Fibroblast of lung (primary cell): ENCODE measurements around the gene OR2V1.

Experiments used
- EZH2 ChIP-seq: IDR thresholded peaks from 2 replicates; pipeline ENCODE4 v1.5.1; 2012; ENCODE audit warnings: low read length, control low read depth, mild to moderate bottlenecking; ENCODE audit errors: missing control alignments
- TF ChIP-seq, protein P1 (sequence below), 2 donors: IDR thresholded peaks in 1 of 2; conservative IDR thresholded peaks in 1 of 2; 1 replicate in 1 of 2; 2 replicates in 1 of 2; pipeline ENCODE4 v1.5.1; 2011 to 2012; ENCODE audit warnings: low read length in 2 of 2, control low read depth in 1 of 2, inconsistent platforms in 1 of 2, low read depth in 1 of 2, mild to moderate bottlenecking in 1 of 2

GRCh38 chr5:181114844-181115778, 15.9 kb downstream of the OR2V1 start:
- TF ChIP-seq EZH2 = peak; percentile 47
- TF ChIP-seq, protein P1, sequence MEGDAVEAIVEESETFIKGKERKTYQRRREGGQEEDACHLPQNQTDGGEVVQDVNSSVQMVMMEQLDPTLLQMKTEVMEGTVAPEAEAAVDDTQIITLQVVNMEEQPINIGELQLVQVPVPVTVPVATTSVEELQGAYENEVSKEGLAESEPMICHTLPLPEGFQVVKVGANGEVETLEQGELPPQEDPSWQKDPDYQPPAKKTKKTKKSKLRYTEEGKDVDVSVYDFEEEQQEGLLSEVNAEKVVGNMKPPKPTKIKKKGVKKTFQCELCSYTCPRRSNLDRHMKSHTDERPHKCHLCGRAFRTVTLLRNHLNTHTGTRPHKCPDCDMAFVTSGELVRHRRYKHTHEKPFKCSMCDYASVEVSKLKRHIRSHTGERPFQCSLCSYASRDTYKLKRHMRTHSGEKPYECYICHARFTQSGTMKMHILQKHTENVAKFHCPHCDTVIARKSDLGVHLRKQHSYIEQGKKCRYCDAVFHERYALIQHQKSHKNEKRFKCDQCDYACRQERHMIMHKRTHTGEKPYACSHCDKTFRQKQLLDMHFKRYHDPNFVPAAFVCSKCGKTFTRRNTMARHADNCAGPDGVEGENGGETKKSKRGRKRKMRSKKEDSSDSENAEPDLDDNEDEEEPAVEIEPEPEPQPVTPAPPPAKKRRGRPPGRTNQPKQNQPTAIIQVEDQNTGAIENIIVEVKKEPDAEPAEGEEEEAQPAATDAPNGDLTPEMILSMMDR (conservative IDR thresholded peaks at IDR 0.05 in 1 of 2, IDR thresholded peaks at IDR 0.05 in 1 of 2; ENCODE audit: low read depth in 1 of 2, low read length in 2 of 2) = no peak
